Measurements from ENCODE around the gene GTF3A. TPM values are rescaled to one million over a fixed set of nuclear protein-coding genes. Genes with fewer than 3 reads are reported as not detected.

The GTF3A gene
- total and polyA plus RNA-seq, 2 of the 8 experiments (the other 6 are each of a cell fraction or from before 2014, with no cell fraction given): 41.6 to 96.5 TPM

DNA sequence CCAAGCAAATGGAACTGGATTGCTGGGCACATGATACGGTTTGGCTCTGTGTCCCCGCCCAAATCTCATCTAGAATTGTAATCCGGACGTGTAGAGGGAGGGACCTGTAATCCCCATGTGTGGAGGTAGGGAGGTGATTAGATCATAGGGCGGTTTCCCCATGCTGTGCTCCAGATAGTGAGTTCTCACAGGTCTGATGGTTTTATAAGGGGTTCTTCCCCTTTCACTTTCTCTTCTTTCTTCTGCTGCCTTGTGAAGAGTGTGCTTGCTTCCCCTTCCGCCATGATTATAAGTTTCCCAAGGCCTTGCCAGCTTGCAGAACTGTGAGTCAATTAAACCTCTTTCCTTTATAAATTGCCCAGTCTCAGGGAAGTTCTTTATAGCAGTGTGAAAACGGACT is 58.6 kb downstream of the GTF3A start:
- Histone ChIP-seq H3K79me2 (ENCODE audit: control insufficient read depth in 1 of 2, insufficient read depth in 2 of 2, low read length in 2 of 2) (no peaks in the 10 kb centered on the region), H2AFZ (ENCODE audit: low read length) (no peak overlapping the region), H3K79me1 (ENCODE audit: low read depth, low read length) (no peaks in the 10 kb centered on the region), H3K4me1 (replicated peaks in 1 of 4; ENCODE audit: control insufficient read depth in 3 of 4, insufficient read depth in 4 of 4, low read length in 3 of 4) (no peaks in the 10 kb centered on the region), H2BK15ac (ENCODE audit: low read length) (no peak overlapping the region), H3K23me2 (ENCODE audit: low read depth, low read length) (no peaks in the 10 kb centered on the region), H2BK20ac (ENCODE audit: low read length) (no peak overlapping the region), H3K27ac (ENCODE audit: low read depth, low read length) (no peak overlapping the region), H4K8ac (ENCODE audit: extremely low read depth, insufficient read depth, low read length) (no peak overlapping the region), H2AK5ac (ENCODE audit: low read depth, low read length) (no peak overlapping the region), H4K20me1 (replicated peaks in 1 of 2; ENCODE audit: control insufficient read depth in 1 of 2, insufficient read depth in 2 of 2, low read length in 2 of 2) (no peaks in the 10 kb centered on the region), H3K4ac (replicated peaks; ENCODE audit: insufficient read length, low read depth, low read length) (no peak overlapping the region), H2BK12ac (ENCODE audit: low read depth, low read length) (no peak overlapping the region), H3K9me3 (ENCODE audit: insufficient read depth in 2 of 2, low read depth in 1 of 2, low read length in 1 of 2) (no peaks in the 10 kb centered on the region), H3K23ac (ENCODE audit: insufficient read length) (no peak overlapping the region), H3K14ac (ENCODE audit: insufficient read length) (no peak overlapping the region), H4K91ac (replicated peaks; ENCODE audit: insufficient read length, low read length) (no peak overlapping the region), H2BK5ac (ENCODE audit: low read depth, low read length) (no peak overlapping the region), H3K27me3 (replicated peaks in 1 of 4; ENCODE audit: control insufficient read depth in 3 of 4, extremely low read depth in 1 of 4, insufficient read depth in 3 of 4, low read length in 3 of 4) (no peaks in the 10 kb centered on the region), H4K5ac (ENCODE audit: insufficient read length, low read depth, low read length) (no peak overlapping the region), H2BK120ac (replicated peaks; ENCODE audit: low read depth, low read length) (no peak overlapping the region), H3K4me3 (ENCODE audit: extremely low read depth in 1 of 4, insufficient read depth in 2 of 4, low read depth in 3 of 4, low read length in 4 of 4) (no peak overlapping the region), H3K36me3 (ENCODE audit: control insufficient read depth in 2 of 4, insufficient read depth in 4 of 4, low read length in 3 of 4) (no peaks in the 10 kb centered on the region), H3K9ac (replicated peaks in 1 of 4; ENCODE audit: extremely low read depth in 1 of 4, low read depth in 3 of 4, low read length in 3 of 4) (no peak overlapping the region), H3K4me2 (ENCODE audit: insufficient read depth in 1 of 2, low read depth in 2 of 2, low read length in 2 of 2) (no peak overlapping the region), H3K18ac (ENCODE audit: extremely low read depth, low read length) (no peak overlapping the region), H3K56ac (replicated peaks; ENCODE audit: insufficient read length, low read depth, low read length) (no peak overlapping the region)
- DNase-seq (ENCODE audit: low read depth in 1 of 2, low spot score in 2 of 2) (no peak), FAIRE-seq (no peak)
- WGBS, 2 experiments (ENCODE audit: extremely low coverage in 1 of 2, insufficient coverage in 1 of 2, insufficient read length in 1 of 2, insufficient replicate concordance in 2 of 2, low coverage in 1 of 2, low lambda C conversion rate in 2 of 2, missing lambda C conversion rate in 1 of 2): 95% methylated on average over 7 of the region's 7 CpGs; no CpG with 5 or more reads in 1 of the 2 experiments
- ChIA-PET POLR2A (ENCODE audit: partially characterized antibody) (interaction anchor here (1.0 kb wide), 1 partner anchor 32 kb away, joined by 3 read pairs; no protein-coding TSS in a partner anchor), CTCF (ENCODE audit: partially characterized antibody) (interaction anchor here (0.9 to 1.8 kb wide), 5 partner anchors 11 to 121 kb away, joined by 3 to 6 read pairs (median 4); no protein-coding TSS in a partner anchor)
- TF ChIP-seq SIN3A (conservative IDR thresholded peaks at IDR 0.05 in 1 of 2, IDR thresholded peaks at IDR 0.05 in 1 of 2; ENCODE audit: low read depth in 1 of 2, low read length in 2 of 2) (no peak), SIX5 (IDR thresholded peaks at IDR 0.05; ENCODE audit: low read depth, low read length) (no peak), NANOG (IDR thresholded peaks at IDR 0.05; ENCODE audit: insufficient read depth, low read depth, low read length, poor library complexity, severe bottlenecking) (no peak), CEBPB (IDR thresholded peaks at IDR 0.05; ENCODE audit: low read depth, low read length) (no peak), SAP30 (IDR thresholded peaks at IDR 0.05; ENCODE audit: insufficient read depth, insufficient replicate concordance, low read length) (no peak), TAF7 (optimal IDR thresholded peaks at IDR 0.05; ENCODE audit: borderline replicate concordance, low read depth, low read length) (no peak), CBX8 (IDR thresholded peaks at IDR 0.05; ENCODE audit: borderline replicate concordance, low read depth, low read length) (no peak)
